Measurements from ENCODE around the gene SLC27A6. TPM values are rescaled to one million over a fixed set of nuclear protein-coding genes. Genes with fewer than 3 reads are reported as not detected.
"Not testable (repeated sequence)": the region's sequence is repeated elsewhere in the genome, so short reads cannot be mapped to it uniquely, and the experiment has no call there.

The SLC27A6 gene
- total and polyA plus RNA-seq, 10 of the 15 experiments (the other 5 are each of a cell fraction or from before 2014, with no cell fraction given): not detected

DNA sequence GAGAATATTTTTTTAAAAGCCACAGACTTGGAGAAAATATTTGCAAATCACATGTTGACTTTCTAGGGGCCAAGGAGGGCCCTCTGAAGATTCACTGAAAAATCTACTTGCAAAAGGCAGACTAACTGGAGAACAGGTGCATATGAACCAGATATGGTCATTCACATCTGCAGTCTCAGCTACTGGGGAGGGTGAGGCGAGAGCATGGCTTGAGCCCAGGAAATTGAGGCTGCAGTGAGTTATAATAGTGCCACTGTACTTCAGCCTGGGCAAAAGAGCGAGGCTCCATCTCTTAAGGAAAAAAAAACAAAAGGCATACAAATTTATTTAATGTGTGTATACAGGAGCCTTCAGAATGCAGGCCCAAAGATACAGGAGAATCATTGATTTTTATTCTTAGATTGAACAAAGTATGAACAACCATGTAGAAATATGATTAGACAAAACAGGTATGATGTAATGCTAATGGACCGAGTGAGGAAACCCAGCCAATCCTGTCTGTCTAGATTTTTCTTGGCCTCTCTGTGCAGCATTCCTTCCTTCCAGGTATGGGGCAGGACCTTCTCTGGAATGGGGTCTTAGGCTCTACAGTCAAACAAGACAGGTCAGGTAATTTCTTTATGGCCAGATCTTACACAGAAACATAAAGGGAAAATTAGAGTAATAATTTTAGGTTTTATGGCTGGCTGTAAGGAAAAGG, 15.3 kb upstream of the SLC27A6 start:
- Histone ChIP-seq H3K27me3 (replicated peaks in 1 of 2; ENCODE audit: control insufficient read depth in 2 of 2, insufficient read depth in 2 of 2, low read length in 1 of 2) (no peaks in the 10 kb centered on the region), H3K4me2 (ENCODE audit: control insufficient read depth, insufficient read depth) (no peak overlapping the region), H3K4me1 (ENCODE audit: control insufficient read depth, insufficient read depth, low read length) (no peaks in the 10 kb centered on the region), H3K4me3 (no peak overlapping the region), H3K36me3 (ENCODE audit: control insufficient read depth in 2 of 2, insufficient read depth in 2 of 2, low read length in 1 of 2) (no peaks in the 10 kb centered on the region), H2AFZ (ENCODE audit: control insufficient read depth, low read depth, low read length) (no peak overlapping the region), H3K79me2 (ENCODE audit: control insufficient read depth, insufficient read depth, low read length) (no peaks in the 10 kb centered on the region), H3K27ac (ENCODE audit: control insufficient read depth, insufficient read depth) (no peak overlapping the region), H3K9ac (ENCODE audit: control insufficient read depth, insufficient read depth, low read length) (no peak overlapping the region), H4K20me1 (ENCODE audit: control insufficient read depth, insufficient read depth) (no peaks in the 10 kb centered on the region), H3K9me3 (replicated peaks; ENCODE audit: control insufficient read depth, insufficient read depth, low read length) (no peaks in the 10 kb centered on the region)
- no TSS peak for BruUV-seq (replicated peaks)
- no peak for FAIRE-seq
- ChIA-PET POLR2A (interaction anchor here (1.0 kb wide), 1 partner anchor 28 kb away, joined by 3 read pairs; no protein-coding TSS in a partner anchor), RAD21 (ENCODE audit: unreplicated experiment) (no interaction called here), SMC1A (ENCODE audit: uncharacterized antibody, unreplicated experiment) (no interaction called here), CTCF (no interaction called here)
- ATAC-seq: no peak
- intact Hi-C loops (cut with micrococcal nuclease; ENCODE audit: unreplicated experiment) (no loop called here), in situ Hi-C loops (cut with MboI) (no loop called here)
- TF ChIP-seq NR2F1 (conservative IDR thresholded peaks at IDR 0.05): no peak
- TF ChIP-seq POLR2AphosphoS2 (IDR thresholded peaks at IDR 0.05; ENCODE audit: low read depth, low read length): no peak
- TF ChIP-seq SP1 (IDR thresholded peaks at IDR 0.05; ENCODE audit: low read depth, low read length): no peak
- TF ChIP-seq YY1 (IDR thresholded peaks at IDR 0.05; ENCODE audit: low read depth, low read length): no peak
- TF ChIP-seq, protein P1, sequence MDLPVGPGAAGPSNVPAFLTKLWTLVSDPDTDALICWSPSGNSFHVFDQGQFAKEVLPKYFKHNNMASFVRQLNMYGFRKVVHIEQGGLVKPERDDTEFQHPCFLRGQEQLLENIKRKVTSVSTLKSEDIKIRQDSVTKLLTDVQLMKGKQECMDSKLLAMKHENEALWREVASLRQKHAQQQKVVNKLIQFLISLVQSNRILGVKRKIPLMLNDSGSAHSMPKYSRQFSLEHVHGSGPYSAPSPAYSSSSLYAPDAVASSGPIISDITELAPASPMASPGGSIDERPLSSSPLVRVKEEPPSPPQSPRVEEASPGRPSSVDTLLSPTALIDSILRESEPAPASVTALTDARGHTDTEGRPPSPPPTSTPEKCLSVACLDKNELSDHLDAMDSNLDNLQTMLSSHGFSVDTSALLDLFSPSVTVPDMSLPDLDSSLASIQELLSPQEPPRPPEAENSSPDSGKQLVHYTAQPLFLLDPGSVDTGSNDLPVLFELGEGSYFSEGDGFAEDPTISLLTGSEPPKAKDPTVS (IDR thresholded peaks at IDR 0.05; ENCODE audit: low read depth, low read length): no peak
- no peak for TF ChIP-seq STAT1 (conservative IDR thresholded peaks at IDR 0.05)
- TF ChIP-seq GATAD2B (conservative IDR thresholded peaks at IDR 0.05; ENCODE audit: low read depth): no peak
- TF ChIP-seq, protein P2, sequence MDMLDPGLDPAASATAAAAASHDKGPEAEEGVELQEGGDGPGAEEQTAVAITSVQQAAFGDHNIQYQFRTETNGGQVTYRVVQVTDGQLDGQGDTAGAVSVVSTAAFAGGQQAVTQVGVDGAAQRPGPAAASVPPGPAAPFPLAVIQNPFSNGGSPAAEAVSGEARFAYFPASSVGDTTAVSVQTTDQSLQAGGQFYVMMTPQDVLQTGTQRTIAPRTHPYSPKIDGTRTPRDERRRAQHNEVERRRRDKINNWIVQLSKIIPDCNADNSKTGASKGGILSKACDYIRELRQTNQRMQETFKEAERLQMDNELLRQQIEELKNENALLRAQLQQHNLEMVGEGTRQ (IDR thresholded peaks at IDR 0.05; ENCODE audit: borderline replicate concordance, low read depth, low read length): no peak
- no peak for TF ChIP-seq CHD4 (IDR thresholded peaks at IDR 0.05)
- TF ChIP-seq, protein P3, sequence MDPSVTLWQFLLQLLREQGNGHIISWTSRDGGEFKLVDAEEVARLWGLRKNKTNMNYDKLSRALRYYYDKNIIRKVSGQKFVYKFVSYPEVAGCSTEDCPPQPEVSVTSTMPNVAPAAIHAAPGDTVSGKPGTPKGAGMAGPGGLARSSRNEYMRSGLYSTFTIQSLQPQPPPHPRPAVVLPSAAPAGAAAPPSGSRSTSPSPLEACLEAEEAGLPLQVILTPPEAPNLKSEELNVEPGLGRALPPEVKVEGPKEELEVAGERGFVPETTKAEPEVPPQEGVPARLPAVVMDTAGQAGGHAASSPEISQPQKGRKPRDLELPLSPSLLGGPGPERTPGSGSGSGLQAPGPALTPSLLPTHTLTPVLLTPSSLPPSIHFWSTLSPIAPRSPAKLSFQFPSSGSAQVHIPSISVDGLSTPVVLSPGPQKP (IDR thresholded peaks at IDR 0.05; ENCODE audit: low read depth, low read length): no peak
- TF ChIP-seq ZNF24 (IDR thresholded peaks at IDR 0.05): no peak
- 2% methylated on average over 3 of the region's 3 CpGs for WGBS (ENCODE audit: insufficient coverage, insufficient replicate concordance, low lambda C conversion rate, missing lambda C conversion rate)
- DNase-seq (ENCODE audit: low read depth, low spot score): no peak

DNA sequence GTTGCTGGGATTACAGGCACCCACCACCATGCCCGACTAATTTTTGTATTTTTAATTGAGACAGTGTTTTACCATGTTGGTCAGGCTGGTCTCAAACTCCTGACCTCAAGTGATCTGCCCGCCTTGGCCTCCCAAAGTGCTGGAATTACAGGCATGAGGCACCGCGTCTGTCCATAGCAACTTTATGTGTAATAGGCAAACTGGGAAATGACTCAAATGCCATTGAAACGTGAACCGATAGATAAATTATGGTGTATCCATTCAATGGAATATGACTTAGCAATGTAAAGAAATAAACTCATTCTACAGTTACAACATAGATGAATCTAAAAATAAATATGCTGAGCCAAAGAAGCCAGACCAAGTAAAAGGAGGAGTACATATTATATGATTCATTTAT, 14.0 kb upstream of the SLC27A6 start:
- H3K36me3 ChIP-seq (ENCODE audit: control insufficient read depth in 2 of 2, insufficient read depth in 2 of 2, low read length in 1 of 2); in situ Hi-C loops (cut with MboI); H3K4me1 ChIP-seq (ENCODE audit: control insufficient read depth, insufficient read depth, low read length); H3K4me3 ChIP-seq; H2AFZ ChIP-seq (ENCODE audit: control insufficient read depth, low read depth, low read length); H3K9me3 ChIP-seq (replicated peaks; ENCODE audit: control insufficient read depth, insufficient read depth, low read length); H3K27ac ChIP-seq (ENCODE audit: control insufficient read depth, insufficient read depth); RAD21 ChIA-PET (ENCODE audit: unreplicated experiment); H3K27me3 ChIP-seq (replicated peaks in 1 of 2; ENCODE audit: control insufficient read depth in 2 of 2, insufficient read depth in 2 of 2, low read length in 1 of 2); ATAC-seq; SMC1A ChIA-PET (ENCODE audit: uncharacterized antibody, unreplicated experiment); H3K4me2 ChIP-seq (ENCODE audit: control insufficient read depth, insufficient read depth); FAIRE-seq; intact Hi-C loops (cut with micrococcal nuclease; ENCODE audit: unreplicated experiment); H4K20me1 ChIP-seq (ENCODE audit: control insufficient read depth, insufficient read depth); CTCF ChIA-PET; H3K79me2 ChIP-seq (ENCODE audit: control insufficient read depth, insufficient read depth, low read length); BruUV-seq (replicated peaks); H3K9ac ChIP-seq (ENCODE audit: control insufficient read depth, insufficient read depth, low read length); DNase-seq (ENCODE audit: low read depth, low spot score): not testable (repeated sequence)
- 50% methylated on average over 6 of the region's 6 CpGs for WGBS (ENCODE audit: insufficient coverage, insufficient replicate concordance, low lambda C conversion rate, missing lambda C conversion rate)
- POLR2A ChIA-PET: interaction anchor here (1.0 kb wide), 1 partner anchor 30 kb away, joined by 3 read pairs; no protein-coding TSS in a partner anchor
